Iris pigment epithelial cell (primary cell): ENCODE measurements around the gene YTHDF1.
"Not testable (repeated sequence)": the region's sequence is repeated elsewhere in the genome, so short reads cannot be mapped to it uniquely, and the experiment has no call there.

Experiments used
- DNase-seq: peaks from one replicate; pipeline ENCODE4 v3.0.0-alpha.2; 2011; ENCODE audit warnings: low read depth

The YTHDF1 gene

GRCh38 chr20:63216041-63216848 is at the start of gene YTHDF1:
YTHDF1 (minus strand) TSS chr20:63216131; CDS start chr20:63215892, 239 bp downstream.
- DNase-seq, result peak; percentile 92

DNA sequence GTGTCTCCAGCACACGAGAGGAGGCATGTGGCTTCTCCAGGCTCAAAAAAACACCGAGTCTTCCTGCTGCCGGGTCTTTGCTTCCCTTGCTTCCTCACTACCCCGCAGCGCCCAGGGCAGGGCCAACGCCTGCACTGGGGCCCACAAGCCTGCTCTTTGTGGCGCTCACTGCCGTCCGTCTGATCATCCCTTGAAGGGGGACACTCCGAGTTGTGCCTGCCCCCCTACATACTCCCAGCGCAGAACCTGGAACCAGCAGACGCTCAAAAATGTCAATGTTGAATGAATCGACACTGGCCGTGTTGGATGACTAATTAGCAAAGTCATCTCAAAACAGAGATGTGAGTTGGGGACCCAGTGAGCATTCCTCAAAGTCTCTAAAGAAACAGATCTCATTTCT is 48.6 kb upstream of the YTHDF1 start:
- DNase-seq, result no peak

GRCh38 chr20:63264000-63264399 is 48.1 kb upstream of the YTHDF1 start:
- no peak for DNase-seq

DNA sequence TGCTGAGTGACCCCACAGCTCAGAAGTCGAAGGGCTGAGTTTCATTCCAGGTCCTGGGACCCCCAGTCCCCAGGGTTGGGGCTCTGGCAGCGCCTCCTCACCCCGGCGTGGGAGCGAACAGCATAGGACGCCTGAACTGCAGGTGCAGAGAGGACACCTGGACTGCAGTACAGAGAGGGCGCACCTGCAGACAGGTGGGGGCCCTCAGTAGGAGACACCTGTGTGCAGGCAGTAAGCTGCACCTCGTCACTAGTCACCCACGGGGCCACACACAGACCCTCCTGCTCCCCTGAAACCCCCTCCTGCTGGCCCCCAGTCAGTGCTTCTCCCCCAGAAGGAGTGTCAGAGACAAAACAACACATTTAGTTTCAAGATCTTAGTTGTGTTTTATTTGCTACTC is 46.9 kb upstream of the YTHDF1 start:
- DNase-seq, result no peak

- DNase-seq, result no peak
Observed at GRCh38 chr20:63261795-63262528, 46.0 kb upstream of the YTHDF1 start.

- no peak for DNase-seq
Observed at GRCh38 chr20:63261060-63261794, 45.3 kb upstream of the YTHDF1 start.

GRCh38 chr20:63260521-63260920 is 44.6 kb upstream of the YTHDF1 start:
- DNase-seq, result no peak

- DNase-seq, result no peak
Observed at GRCh38 chr20:63259734-63260460, 44.0 kb upstream of the YTHDF1 start.

- DNase-seq, result no peak
Observed at GRCh38 chr20:63258781-63259180, 42.9 kb upstream of the YTHDF1 start.

GRCh38 chr20:63257629-63258028 is 41.7 kb upstream of the YTHDF1 start:
- DNase-seq, result no peak

- no peak for DNase-seq
Observed at GRCh38 chr20:63256954-63257353, 41.0 kb upstream of the YTHDF1 start.

GRCh38 chr20:63255931-63256704 is 40.2 kb upstream of the YTHDF1 start:
- DNase-seq, result no peak

DNA sequence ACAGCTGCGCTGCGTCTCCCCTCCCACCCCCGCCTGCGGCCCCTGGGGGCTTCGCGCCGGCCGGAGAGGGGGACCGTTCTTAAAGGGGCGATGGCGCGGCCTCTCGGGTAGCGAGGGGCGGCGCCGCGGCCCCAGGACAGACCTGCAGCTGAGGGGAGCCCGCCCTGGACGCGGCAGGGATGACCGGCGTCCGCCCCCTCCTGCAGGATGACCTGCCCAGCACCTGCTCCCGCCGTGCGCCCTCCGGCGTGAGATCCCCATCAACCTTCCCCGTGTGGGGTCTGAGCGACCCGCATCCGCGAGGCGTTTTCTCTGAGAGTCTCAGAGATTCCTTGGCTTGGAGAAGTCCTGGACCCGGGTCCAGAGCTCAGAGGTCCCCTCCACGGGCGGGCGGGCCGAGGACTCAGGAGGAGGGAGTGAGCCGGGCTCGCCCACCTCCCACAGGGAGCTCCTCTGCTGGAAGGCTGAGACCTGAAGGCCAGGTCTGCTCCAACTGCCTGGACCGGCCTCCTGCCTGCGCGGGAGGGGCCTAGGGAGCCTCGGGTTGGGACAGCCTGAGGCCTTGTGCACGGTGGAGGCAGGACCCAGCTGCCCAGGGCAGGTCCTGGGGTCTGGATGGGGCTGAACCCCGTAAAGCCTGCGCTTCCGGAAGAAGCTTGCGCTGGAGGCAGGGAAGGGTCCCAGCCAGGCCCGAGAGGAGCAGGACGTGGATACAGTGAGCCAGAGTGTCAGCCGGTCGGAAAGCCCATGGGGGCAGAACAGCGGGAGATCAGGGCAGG is 38.9 kb upstream of the YTHDF1 start:
- DNase-seq, result no peak

- no peak for DNase-seq
Observed at GRCh38 chr20:63254232-63254605, 38.3 kb upstream of the YTHDF1 start, which contains the start of gene NKAIN4. NKAIN4 (minus strand) TSS chr20:63254463; CDS start chr20:63254450, 13 bp downstream.

DNA sequence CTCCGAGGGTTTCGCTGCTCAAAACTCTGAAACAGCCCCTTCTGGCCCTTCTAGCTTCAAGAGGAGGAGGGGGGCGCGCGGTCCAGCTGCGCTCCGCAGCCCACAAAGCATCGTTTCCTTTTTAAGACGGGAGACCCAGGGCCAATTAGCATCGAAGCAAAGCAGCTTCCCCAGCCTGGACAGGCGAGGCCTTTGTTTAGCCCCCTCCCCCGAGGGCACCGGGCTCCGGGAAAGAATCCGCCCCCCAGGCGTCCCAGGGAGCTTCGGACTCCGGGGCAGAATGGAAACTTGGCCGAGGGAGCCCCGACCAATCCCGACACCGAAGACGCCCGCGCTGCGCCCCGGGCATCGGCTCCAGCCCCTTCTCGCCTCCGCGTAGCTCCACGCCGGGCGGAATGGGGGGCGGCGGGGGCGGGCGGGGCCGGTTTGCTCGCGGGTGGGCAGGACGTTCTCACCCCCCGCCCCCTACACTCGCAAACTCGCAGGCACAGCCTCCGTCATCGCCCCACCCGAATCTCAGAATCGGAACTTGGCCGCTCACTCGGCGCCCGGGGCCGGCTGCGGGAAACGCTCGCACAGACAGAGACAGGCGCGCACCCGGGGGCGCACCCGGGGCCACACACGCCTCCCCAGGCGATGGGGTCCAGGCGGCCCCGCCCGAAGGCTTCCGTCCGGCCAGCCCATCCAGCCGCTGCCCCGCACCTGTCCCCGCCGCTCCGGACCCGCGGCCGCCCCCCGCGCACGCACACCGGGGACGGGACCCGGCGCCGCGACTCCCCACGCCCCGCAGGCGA is 37.7 kb upstream of the YTHDF1 start:
- DNase-seq, result no peak

DNA sequence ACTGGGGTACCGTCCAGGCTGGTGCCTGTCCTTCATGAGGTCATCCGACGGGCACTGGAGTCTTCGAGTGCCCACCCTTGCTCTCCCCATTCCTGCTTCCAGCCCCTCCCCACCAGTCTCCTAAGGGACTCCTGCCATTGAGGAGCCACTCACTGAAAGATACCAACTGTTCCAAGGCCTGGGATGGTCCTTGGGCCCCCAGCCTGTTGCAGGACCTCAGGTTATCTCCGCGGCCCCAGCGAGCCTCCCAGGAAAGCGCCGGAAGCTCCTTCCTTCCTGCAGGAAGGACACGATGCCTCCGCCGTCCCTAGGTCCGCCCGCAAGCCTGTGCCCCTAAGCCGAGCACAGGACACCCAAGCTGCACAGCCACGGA is 37.1 kb upstream of the YTHDF1 start:
- DNase-seq, result no peak

GRCh38 chr20:63252284-63252711 is 36.4 kb upstream of the YTHDF1 start:
- no peak for DNase-seq

- not testable (repeated sequence) for DNase-seq
Observed at GRCh38 chr20:63251350-63251749, 35.4 kb upstream of the YTHDF1 start.

DNA sequence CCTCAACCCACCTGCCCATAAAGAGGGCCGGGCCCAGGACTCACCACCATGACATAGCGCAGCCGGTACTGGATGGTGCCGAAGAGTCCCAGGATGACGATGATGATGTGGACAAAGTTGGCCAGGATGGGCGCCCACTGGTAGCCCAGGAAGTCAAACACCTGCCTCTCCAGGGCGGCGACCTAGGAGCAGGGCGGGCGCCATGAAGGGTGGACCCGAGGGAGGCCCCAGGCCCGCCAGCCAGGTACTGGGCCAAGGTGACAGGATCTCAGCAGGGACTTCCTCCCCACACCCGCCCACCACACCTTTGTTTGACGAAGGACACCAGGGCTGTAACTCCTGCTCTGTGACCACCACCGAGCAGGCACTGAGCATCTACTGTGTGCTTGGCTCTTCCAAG is 34.0 kb upstream of the YTHDF1 start:
- DNase-seq, result no peak
